Measurements from ENCODE around the gene MCF2L2.

Gene MCF2L2

DNA sequence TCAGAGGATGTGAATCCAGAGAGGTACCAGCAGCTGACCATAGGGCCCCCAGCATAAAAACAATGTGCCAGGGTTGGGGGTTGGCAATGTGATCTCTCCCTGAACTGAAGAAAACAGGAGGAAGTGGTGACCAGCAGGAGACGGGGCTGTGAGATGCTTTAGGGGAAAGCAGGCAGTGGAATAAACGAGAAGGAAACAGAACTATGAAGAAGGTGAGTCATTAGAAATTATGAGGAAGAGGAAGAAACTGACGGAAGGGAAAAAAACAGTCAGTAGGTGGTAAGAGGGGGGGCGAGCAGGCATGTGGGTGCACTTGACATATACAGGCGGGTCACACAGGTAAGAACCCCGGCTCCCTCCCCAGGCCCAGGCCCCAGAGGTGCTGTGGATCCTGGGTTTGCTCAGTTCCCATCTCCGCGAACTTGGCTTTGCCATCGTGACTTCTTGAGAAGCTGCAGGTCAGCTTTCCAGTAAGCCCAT lies 217.5 kb downstream of the MCF2L2 start:
- Histone ChIP-seq H3K36me3 (no peaks in the 10 kb centered on the region), H3K27me3 (no peaks in the 10 kb centered on the region), H3K9me3 (no peaks in the 10 kb centered on the region; the same call in 1 of the 2 replicates), H3K4me3 (ENCODE audit: low read depth, low read length) (no peak overlapping the region), H3K4me1 (no peaks in the 10 kb centered on the region)
- DNase-seq, result no peak
- TF ChIP-seq, protein P1, sequence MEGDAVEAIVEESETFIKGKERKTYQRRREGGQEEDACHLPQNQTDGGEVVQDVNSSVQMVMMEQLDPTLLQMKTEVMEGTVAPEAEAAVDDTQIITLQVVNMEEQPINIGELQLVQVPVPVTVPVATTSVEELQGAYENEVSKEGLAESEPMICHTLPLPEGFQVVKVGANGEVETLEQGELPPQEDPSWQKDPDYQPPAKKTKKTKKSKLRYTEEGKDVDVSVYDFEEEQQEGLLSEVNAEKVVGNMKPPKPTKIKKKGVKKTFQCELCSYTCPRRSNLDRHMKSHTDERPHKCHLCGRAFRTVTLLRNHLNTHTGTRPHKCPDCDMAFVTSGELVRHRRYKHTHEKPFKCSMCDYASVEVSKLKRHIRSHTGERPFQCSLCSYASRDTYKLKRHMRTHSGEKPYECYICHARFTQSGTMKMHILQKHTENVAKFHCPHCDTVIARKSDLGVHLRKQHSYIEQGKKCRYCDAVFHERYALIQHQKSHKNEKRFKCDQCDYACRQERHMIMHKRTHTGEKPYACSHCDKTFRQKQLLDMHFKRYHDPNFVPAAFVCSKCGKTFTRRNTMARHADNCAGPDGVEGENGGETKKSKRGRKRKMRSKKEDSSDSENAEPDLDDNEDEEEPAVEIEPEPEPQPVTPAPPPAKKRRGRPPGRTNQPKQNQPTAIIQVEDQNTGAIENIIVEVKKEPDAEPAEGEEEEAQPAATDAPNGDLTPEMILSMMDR (IDR thresholded peaks at IDR 0.05; ENCODE audit: low read depth, low read length), result no peak

DNA sequence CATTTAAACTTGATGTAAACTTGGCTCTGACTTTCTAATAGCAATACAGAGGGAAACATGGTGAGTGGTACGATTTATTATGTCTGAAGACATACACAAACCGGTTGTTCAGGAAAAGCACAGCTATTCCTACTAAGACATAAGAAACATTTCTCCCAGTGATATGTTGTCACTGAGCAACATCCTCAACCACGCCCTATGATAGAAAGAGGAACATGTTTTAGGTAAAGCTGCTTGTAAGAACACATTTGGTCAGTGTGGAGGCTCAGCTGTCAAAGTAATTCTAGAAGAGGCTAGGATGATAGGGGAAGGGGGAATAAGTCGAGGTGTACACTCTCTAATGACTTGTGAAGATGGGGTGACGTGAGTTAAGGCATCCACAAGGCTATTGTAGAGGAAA lies 218.1 kb downstream of the MCF2L2 start:
- H3K4me1 ChIP-seq, result no peaks in the 10 kb centered on the region
- TF ChIP-seq, protein P1 (IDR thresholded peaks at IDR 0.05; ENCODE audit: low read depth, low read length), result no peak
- no peaks in the 10 kb centered on the region for H3K27me3 ChIP-seq
- H3K9me3 ChIP-seq, result no peaks in the 10 kb centered on the region; the same call in 1 of the 2 replicates
- no peak overlapping the region for H3K4me3 ChIP-seq (ENCODE audit: low read depth, low read length)
- DNase-seq, result no peak
- no peaks in the 10 kb centered on the region for H3K36me3 ChIP-seq

DNA sequence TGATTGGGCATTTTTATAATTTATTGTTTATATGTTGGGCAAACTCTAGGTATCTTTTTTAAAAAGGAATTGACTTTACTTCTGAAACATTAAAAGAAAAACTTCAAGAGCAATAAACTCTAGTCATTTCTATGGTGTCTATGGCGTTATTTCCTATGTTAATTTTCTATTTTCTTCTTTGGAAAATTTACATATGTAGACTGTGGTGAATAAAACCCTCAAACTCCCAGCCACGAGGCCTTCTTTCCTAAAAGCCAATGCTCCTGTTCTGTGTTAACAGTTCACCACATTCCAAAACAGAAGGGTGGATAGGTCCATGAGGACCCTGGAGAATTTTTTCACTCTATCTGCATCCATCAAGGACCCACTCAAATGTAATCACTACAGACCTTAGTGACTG lies 219.6 kb downstream of the MCF2L2 start:
- no peaks in the 10 kb centered on the region; the same call in 1 of the 2 replicates for H3K9me3 ChIP-seq
- H3K4me1 ChIP-seq, result no peaks in the 10 kb centered on the region
- no peak for DNase-seq
- TF ChIP-seq, protein P1 (IDR thresholded peaks at IDR 0.05; ENCODE audit: low read depth, low read length), result no peak
- no peaks in the 10 kb centered on the region for H3K36me3 ChIP-seq
- no peaks in the 10 kb centered on the region for H3K27me3 ChIP-seq
- H3K4me3 ChIP-seq (ENCODE audit: low read depth, low read length), result no peak overlapping the region

DNA sequence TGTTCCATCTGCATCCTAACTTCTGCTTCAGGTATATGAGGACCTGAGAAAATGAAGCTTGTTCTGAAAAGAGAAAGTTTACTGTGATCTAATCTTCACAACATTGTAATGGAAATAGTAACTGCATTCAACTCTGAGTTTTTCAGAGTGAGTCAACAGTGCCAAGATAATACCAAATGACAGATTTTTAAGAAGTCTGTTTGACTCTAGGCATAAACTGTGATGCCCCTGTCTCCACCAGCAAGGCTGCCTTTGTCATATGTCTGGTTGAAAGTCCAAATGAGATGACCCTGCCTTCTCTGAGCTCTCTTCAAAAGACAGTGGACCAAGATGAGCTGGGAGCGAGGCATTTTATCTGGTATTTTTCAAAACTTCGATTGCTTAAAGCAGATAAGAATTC lies 220.2 kb downstream of the MCF2L2 start:
- H3K27me3 ChIP-seq, result no peaks in the 10 kb centered on the region
- no peaks in the 10 kb centered on the region for H3K4me1 ChIP-seq
- DNase-seq, result no peak
- H3K4me3 ChIP-seq (ENCODE audit: low read depth, low read length), result no peak overlapping the region
- no peaks in the 10 kb centered on the region for H3K9me3 ChIP-seq
- TF ChIP-seq, protein P1 (IDR thresholded peaks at IDR 0.05; ENCODE audit: low read depth, low read length), result no peak
- no peaks in the 10 kb centered on the region for H3K36me3 ChIP-seq

DNA sequence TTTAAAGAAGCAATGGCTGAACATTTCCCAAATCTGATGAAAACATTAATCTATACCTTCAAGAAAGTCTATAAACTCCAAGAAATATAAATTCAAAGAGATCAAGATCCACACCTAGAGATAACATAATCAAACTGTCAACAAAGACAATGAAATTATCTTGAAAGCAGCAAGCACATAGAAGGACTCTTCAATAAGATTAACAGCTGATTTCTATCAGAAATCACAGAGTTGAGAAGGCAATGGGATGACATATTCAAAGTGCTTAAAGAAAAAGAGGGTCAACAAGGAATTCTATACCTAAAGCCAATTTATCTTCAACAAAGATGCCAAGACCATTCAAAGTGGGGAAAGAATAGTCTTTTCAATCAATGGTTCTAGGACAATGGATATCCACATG lies 224.7 kb downstream of the MCF2L2 start:
- Histone ChIP-seq H3K4me3 (ENCODE audit: low read depth, low read length) (no peak overlapping the region), H3K9me3 (no peaks in the 10 kb centered on the region), H3K36me3 (no peaks in the 10 kb centered on the region), H3K4me1 (no peaks in the 10 kb centered on the region), H3K27me3 (no peaks in the 10 kb centered on the region)
- TF ChIP-seq, protein P1 (IDR thresholded peaks at IDR 0.05; ENCODE audit: low read depth, low read length), result no peak
- no peak for DNase-seq

DNA sequence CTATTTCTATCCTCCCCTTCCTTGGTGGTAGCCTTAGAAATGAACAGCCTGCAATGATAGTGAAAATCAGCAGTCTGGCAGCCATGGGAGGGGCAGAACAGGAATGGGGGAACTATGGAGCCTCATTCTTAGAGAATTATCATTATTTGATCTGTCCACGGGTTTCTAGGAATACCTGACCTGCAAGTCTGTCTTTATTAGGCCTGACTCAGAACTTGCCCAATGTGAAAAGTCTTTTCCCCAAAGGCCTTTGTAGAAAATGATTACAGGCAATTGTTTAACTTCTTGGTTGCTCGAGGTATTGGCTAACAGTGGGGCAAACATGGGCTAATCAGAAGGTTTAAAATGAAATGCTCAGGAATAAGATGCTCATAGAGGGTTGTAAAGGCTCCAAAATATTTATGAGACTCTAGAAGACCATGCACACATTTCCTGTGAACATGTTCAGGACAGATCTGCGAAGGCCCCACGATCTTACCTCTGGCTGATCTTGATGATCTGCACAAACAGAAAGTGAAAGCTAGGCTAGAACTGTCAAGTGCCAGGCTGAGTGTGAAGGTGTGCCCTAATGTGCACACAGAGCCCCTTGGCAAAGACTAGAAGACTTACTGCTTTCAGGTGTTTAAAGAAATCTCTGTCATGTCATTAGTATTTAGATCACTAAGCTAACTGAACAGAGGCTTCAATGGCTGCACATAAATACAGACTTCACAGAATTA lies 226.3 kb downstream of the MCF2L2 start:
- no peak for DNase-seq
- H3K4me1 ChIP-seq, result no peaks in the 10 kb centered on the region
- H3K9me3 ChIP-seq, result no peaks in the 10 kb centered on the region
- no peak overlapping the region for H3K4me3 ChIP-seq (ENCODE audit: low read depth, low read length)
- no peaks in the 10 kb centered on the region for H3K36me3 ChIP-seq
- TF ChIP-seq, protein P1 (IDR thresholded peaks at IDR 0.05; ENCODE audit: low read depth, low read length), result no peak
- no peaks in the 10 kb centered on the region for H3K27me3 ChIP-seq

Measured in BE2C (cell line).